ENCODE measurements around the gene OR10X1. TPM values are rescaled to one million over a fixed set of nuclear protein-coding genes. Genes with fewer than 3 reads are reported as not detected.

The OR10X1 gene
- total RNA-seq, 1 experiment from 2014 or later, result not detected

DNA sequence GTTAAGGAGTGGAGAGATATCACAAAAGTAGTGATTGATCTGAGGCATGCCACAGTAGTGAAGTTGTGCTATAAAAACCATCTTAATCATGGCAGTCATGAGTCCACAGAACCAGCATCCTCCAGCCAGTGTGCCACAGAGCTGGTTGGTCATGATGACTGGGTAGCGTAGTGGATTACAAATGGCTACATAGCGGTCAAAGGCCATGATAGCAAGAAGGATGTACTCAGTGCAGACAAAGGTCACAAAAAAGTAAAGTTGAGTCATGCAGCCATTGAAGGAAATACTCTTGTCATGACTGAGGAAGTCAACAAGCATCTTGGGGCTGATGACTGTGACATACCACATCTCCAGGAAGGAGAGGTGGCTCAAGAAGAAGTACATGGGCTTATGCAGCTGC is 32.2 kb downstream of the OR10X1 start:
- BruUV-seq (replicated peaks), result no TSS peak
- no peak for DNase-seq
- Mint-ChIP-seq H3K27me3 (ENCODE audit: unreplicated experiment) (peaks cover 22% of the 10 kb centered on the region), H3K27ac (ENCODE audit: unreplicated experiment) (no peak overlapping the region), H3K4me1 (ENCODE audit: low read depth, unreplicated experiment) (no peaks in the 10 kb centered on the region), H3K36me3 (ENCODE audit: insufficient read depth, unreplicated experiment) (no peaks in the 10 kb centered on the region), H3K9me3 (ENCODE audit: low read depth, unreplicated experiment) (no peaks in the 10 kb centered on the region), H3K4me3 (ENCODE audit: low read depth, unreplicated experiment) (no peak overlapping the region)
- TF ChIP-seq, protein P1, sequence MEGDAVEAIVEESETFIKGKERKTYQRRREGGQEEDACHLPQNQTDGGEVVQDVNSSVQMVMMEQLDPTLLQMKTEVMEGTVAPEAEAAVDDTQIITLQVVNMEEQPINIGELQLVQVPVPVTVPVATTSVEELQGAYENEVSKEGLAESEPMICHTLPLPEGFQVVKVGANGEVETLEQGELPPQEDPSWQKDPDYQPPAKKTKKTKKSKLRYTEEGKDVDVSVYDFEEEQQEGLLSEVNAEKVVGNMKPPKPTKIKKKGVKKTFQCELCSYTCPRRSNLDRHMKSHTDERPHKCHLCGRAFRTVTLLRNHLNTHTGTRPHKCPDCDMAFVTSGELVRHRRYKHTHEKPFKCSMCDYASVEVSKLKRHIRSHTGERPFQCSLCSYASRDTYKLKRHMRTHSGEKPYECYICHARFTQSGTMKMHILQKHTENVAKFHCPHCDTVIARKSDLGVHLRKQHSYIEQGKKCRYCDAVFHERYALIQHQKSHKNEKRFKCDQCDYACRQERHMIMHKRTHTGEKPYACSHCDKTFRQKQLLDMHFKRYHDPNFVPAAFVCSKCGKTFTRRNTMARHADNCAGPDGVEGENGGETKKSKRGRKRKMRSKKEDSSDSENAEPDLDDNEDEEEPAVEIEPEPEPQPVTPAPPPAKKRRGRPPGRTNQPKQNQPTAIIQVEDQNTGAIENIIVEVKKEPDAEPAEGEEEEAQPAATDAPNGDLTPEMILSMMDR (IDR thresholded peaks at IDR 0.05; ENCODE audit: unreplicated experiment), result no peak
- CTCF ChIA-PET, result no interaction called here
- intact Hi-C loops (cut with micrococcal nuclease; ENCODE audit: unreplicated experiment), result no loop called here

DNA sequence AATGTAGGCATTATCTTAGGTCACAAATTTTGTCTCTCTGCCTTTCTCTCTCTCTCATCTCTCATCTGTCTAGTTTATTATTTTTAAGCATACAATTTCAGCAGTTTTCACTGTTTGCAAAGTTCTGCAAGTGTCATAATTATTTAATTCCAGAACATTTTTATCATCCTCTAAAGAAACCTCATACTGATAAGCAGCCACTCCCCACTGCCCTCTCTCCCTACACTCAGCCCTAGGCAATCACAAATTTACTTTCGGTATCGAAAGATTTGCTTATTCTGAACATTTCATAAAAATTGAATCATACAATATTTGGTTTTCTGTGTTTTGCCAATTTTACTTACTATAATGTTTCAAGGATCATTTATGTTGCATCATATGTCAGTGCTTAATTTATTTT is 42.1 kb downstream of the OR10X1 start:
- no peak for DNase-seq
- no peaks in the 10 kb centered on the region for H3K36me3 Mint-ChIP-seq (ENCODE audit: insufficient read depth, unreplicated experiment)
- CTCF ChIA-PET, result no interaction called here
- H3K9me3 Mint-ChIP-seq (ENCODE audit: low read depth, unreplicated experiment), result no peaks in the 10 kb centered on the region
- peaks cover 5% of the 10 kb centered on the region for H3K27me3 Mint-ChIP-seq (ENCODE audit: unreplicated experiment)
- no peak overlapping the region for H3K4me3 Mint-ChIP-seq (ENCODE audit: low read depth, unreplicated experiment)
- TF ChIP-seq, protein P1 (IDR thresholded peaks at IDR 0.05; ENCODE audit: unreplicated experiment), result no peak
- no TSS peak for BruUV-seq (replicated peaks)
- intact Hi-C loops (cut with micrococcal nuclease; ENCODE audit: unreplicated experiment), result no loop called here
- H3K27ac Mint-ChIP-seq (ENCODE audit: unreplicated experiment), result no peak overlapping the region
- no peaks in the 10 kb centered on the region for H3K4me1 Mint-ChIP-seq (ENCODE audit: low read depth, unreplicated experiment)

GRCh38 chr1:158534496-158534895 is 45.2 kb downstream of the OR10X1 start:
- Mint-ChIP-seq H3K4me1 (ENCODE audit: low read depth, unreplicated experiment) (no peaks in the 10 kb centered on the region), H3K27me3 (ENCODE audit: unreplicated experiment) (peaks cover 36% of the 10 kb centered on the region), H3K27ac (ENCODE audit: unreplicated experiment) (no peak overlapping the region), H3K9me3 (ENCODE audit: low read depth, unreplicated experiment) (no peaks in the 10 kb centered on the region), H3K4me3 (ENCODE audit: low read depth, unreplicated experiment) (no peak overlapping the region), H3K36me3 (ENCODE audit: insufficient read depth, unreplicated experiment) (no peaks in the 10 kb centered on the region)
- CTCF ChIA-PET, result no interaction called here
- no TSS peak for BruUV-seq (replicated peaks)
- TF ChIP-seq, protein P1 (IDR thresholded peaks at IDR 0.05; ENCODE audit: unreplicated experiment), result no peak
- intact Hi-C loops (cut with micrococcal nuclease; ENCODE audit: unreplicated experiment), result no loop called here
- DNase-seq, result no peak

Other genes starting within 250 kb of the OR10X1 start
- not detected in 2 replicates for gene CD1B, start 248.4 kb downstream of the OR10X1 start, total RNA-seq (2022)
- gene CD1E, start 226.0 kb downstream of the OR10X1 start, total RNA-seq (2022), result not detected in 2 replicates
- gene OR10T2, start 180.4 kb downstream of the OR10X1 start, total RNA-seq (2022), result not detected in 2 replicates
- gene OR10K2, start 153.7 kb downstream of the OR10X1 start, total RNA-seq (2022), result not detected in 2 replicates
- not detected in 2 replicates for gene OR10K1, start 118.1 kb downstream of the OR10X1 start, total RNA-seq (2022)
- not detected in 2 replicates for gene OR10R2, start 107.7 kb downstream of the OR10X1 start, total RNA-seq (2022)
- gene OR6Y1, start 25.5 kb downstream of the OR10X1 start, total RNA-seq (2022), result not detected in 2 replicates
- not detected in 2 replicates for gene OR6P1, start 9.3 kb downstream of the OR10X1 start, total RNA-seq (2022)
- not detected in 2 replicates for gene OR10Z1, start 25.4 kb upstream of the OR10X1 start, total RNA-seq (2022)
- gene SPTA1, start 106.8 kb upstream of the OR10X1 start, total RNA-seq (2022), result 0.49 and 0.66 TPM in 2 replicates
- gene OR6K2, start 120.8 kb upstream of the OR10X1 start, total RNA-seq (2022), result not detected in 2 replicates
- not detected in 2 replicates for gene OR6K3, start 140.8 kb upstream of the OR10X1 start, total RNA-seq (2022)
- not detected in 2 replicates for gene OR6K6, start 174.8 kb upstream of the OR10X1 start, total RNA-seq (2022)
- gene OR6N1, start 192.3 kb upstream of the OR10X1 start, total RNA-seq (2022), result not detected in 2 replicates
- gene OR6N2, start 201.3 kb upstream of the OR10X1 start, total RNA-seq (2022), result not detected in 2 replicates

All from Calu3 (cell line).